Measurements from ENCODE around the gene NME9. TPM values are rescaled to one million over a fixed set of nuclear protein-coding genes. Genes with fewer than 3 reads are reported as not detected.
"Not testable (repeated sequence)": the region's sequence is repeated elsewhere in the genome, so short reads cannot be mapped to it uniquely, and the experiment has no call there.

Gene NME9, protein sequence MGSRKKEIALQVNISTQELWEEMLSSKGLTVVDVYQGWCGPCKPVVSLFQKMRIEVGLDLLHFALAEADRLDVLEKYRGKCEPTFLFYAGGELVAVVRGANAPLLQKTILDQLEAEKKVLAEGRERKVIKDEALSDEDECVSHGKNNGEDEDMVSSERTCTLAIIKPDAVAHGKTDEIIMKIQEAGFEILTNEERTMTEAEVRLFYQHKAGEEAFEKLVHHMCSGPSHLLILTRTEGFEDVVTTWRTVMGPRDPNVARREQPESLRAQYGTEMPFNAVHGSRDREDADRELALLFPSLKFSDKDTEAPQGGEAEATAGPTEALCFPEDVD
- 0.35 TPM in 1 of 2 replicates, not detected in the other for total RNA-seq (2014; rRNA removed; shearing (Covaris generic))

DNA sequence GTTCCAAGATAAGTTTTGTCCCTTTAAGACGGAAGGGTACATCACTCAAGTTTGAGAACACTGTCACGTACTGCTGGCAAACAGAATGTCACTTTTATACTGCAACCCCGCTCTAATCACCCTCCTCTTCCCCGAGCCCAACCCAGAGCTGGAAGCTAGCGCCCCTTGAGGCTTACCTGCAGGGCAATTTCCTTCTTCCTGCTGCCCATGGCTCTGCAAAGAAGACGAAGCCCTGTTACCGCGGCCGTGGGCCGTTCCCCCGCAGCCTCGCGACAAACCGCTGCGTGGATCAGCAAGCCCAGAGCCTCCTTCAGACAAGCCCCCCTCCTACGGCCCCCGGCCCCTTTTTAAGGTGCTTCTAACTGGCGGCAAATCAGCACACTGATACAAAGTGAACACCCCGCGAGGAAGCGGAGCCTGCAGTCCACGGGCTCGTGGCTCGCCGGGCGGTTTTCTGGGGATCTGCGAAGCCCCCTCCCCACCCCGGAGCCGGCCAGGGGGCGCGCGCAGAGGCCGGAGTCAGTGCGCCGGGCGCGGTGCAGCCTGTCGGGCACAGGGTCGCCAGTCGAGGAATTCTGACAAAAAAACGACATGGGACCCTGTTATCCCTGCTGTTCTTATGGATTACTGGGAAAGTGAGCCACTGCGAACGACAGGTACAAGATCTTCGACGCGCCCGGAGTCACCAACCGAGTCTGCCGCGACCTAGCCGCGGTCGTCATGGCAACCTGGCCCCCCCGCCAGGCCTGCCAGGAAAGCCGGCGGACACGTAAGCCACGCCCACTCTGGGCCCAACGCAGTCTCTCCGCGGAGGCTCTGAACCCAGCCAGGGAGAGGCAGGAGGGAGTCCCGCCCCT is at the start of gene NME9:
TSS of gene NME9 (minus strand) at position 725 of the 857 bp plus-strand sequence. CDS start at position 209, 516 bp downstream.
- Histone ChIP-seq H3K4me3 (ENCODE audit: insufficient read depth, low read depth, low read length) (peak within 1 kb of the TSS; percentile 61), H3K27me3 (ENCODE audit: control insufficient read depth, insufficient read depth, low read length) (no peaks in the 10 kb centered on the region), H3K36me3 (replicated peaks; ENCODE audit: control insufficient read depth, insufficient read depth, low read length) (no peaks in the 10 kb centered on the region)
- peak; percentile 97 for DNase-seq

DNA sequence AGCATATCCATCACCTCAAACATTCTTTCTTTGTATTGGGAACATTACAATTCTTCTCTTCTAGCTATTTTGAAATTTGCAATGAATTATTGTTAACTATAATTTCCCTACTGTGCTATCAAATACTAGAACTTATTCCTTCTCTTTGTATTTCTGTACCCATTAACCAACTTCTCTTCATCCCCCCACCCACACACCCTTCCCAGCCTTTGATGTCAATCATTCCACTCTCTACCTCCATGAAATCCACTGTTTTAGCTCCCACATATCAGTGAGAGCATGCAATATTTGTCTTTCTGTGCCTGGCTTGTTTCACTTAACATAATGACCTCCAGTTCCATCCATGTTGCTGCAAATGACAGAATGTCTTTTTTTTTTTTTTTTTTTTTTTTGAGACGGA is 49.3 kb upstream of the NME9 start:
- no peaks in the 10 kb centered on the region for H3K27me3 ChIP-seq (ENCODE audit: control insufficient read depth, insufficient read depth, low read length)
- no peak for DNase-seq
- H3K36me3 ChIP-seq (replicated peaks; ENCODE audit: control insufficient read depth, insufficient read depth, low read length): no peaks in the 10 kb centered on the region; the same call in 1 of the 2 replicates
- no peak overlapping the region for H3K4me3 ChIP-seq (ENCODE audit: insufficient read depth, low read depth, low read length)

DNA sequence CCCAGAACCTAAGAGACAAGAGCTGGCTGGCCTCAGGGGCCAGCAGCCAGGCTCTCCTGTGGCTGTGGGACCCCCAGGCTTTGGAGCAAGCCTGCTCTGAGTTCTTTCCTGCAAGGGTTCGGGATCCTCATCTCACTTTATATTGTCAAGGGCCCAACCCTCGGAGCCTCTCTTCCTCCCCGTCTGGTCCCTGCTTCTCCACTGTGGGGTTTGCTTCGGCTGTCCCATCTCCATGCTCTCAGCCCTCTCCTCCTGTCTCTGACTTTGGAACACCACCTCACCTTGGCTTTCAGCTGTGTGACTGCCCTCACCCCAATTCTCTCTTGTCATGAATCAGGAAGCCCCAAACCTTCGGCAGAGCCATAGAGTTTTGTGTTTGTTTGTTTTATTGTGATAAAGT is 48.7 kb upstream of the NME9 start:
- no peak for DNase-seq
- Histone ChIP-seq H3K27me3 (ENCODE audit: control insufficient read depth, insufficient read depth, low read length) (no peaks in the 10 kb centered on the region), H3K36me3 (replicated peaks; ENCODE audit: control insufficient read depth, insufficient read depth, low read length) (no peaks in the 10 kb centered on the region; the same call in 1 of the 2 replicates), H3K4me3 (ENCODE audit: insufficient read depth, low read depth, low read length) (no peak overlapping the region)

DNA sequence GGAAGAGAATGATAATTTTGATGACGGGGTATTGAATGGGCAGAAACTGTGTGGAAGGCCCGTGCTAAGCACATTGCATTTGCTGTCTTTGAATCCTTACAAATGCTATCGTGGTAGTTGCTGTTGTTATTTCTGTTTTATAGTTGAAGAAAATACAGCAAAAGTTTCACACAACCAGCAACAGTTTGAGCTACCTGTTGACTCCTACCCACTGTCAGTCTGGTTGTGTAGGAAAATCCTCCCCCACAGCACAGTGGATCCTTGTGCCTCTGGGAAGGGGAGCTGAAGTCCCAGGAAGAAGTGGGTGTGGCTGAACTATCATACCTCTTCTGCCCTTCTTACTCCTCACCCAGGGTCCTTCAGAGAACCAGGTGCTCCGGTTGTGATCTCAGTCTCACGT is 48.2 kb upstream of the NME9 start:
- no peaks in the 10 kb centered on the region; the same call in 1 of the 2 replicates for H3K36me3 ChIP-seq (replicated peaks; ENCODE audit: control insufficient read depth, insufficient read depth, low read length)
- no peak for DNase-seq
- H3K4me3 ChIP-seq (ENCODE audit: insufficient read depth, low read depth, low read length): no peak overlapping the region
- H3K27me3 ChIP-seq (ENCODE audit: control insufficient read depth, insufficient read depth, low read length): no peaks in the 10 kb centered on the region

DNA sequence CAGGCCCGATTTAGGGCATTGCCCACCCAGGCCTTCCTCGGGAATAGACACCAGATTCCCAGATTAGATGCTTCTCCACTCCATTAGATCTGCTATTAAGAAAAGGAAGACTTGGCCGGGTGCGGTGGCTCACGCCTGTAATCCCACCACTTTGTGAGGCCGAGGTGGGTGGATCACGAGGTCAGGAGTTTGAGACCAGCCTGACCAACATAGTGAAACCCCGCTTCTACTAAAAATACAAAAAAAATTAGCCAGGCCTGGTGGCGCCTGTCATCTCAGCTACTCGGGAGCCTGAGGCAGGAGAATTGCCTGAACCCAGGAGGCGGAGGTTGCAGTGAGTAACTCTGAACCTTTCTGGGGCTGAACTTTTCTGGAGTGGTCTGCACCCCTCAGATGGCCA is 47.6 kb upstream of the NME9 start:
- H3K36me3 ChIP-seq (replicated peaks; ENCODE audit: control insufficient read depth, insufficient read depth, low read length); H3K27me3 ChIP-seq (ENCODE audit: control insufficient read depth, insufficient read depth, low read length); H3K4me3 ChIP-seq (ENCODE audit: insufficient read depth, low read depth, low read length); DNase-seq: not testable (repeated sequence)

DNA sequence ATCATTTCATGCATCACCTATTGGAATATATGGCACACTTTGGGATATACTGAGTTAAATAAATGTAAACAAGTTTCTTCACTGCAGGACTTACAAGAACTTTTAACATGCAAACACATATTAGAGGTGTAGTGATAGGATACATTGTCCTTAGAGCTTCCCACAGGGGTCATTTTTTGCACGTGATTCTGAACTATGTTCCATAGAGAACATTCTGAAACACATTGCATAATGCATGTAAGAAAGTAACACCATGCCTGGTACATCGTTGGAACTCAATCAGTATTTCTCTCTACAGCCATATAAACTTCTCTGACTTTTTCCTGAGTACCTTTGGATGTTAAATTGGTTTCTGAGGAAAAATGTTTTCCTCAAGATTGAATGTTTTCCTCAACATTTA is 47.0 kb upstream of the NME9 start:
- no peaks in the 10 kb centered on the region for H3K27me3 ChIP-seq (ENCODE audit: control insufficient read depth, insufficient read depth, low read length)

DNA sequence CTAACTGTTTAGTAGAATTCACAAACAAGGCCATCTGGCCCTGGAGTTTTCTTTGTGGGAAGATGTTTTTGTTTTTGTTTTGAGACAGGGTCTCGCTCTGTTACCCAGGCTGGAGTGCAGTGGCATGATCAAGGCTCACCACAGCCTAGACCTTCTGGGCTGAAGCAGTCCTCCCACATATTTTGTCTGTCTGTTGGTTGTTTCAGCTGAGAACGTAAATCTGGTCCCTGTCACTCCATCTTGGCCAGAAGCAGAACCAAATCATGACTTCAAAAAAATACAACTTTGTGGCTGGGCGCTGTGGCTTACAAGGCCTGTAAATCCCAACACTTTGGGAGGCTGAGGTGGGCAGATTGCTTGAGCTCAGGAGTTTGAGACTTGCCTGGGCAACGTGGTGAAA is 45.8 kb upstream of the NME9 start:
- H3K27me3 ChIP-seq (ENCODE audit: control insufficient read depth, insufficient read depth, low read length): no peaks in the 10 kb centered on the region
- H3K36me3 ChIP-seq (replicated peaks; ENCODE audit: control insufficient read depth, insufficient read depth, low read length): no peaks in the 10 kb centered on the region
- H3K4me3 ChIP-seq (ENCODE audit: insufficient read depth, low read depth, low read length): no peak overlapping the region
- DNase-seq: no peak

More for the DNA sequence above, 47.0 kb upstream of the NME9 start:
- H3K4me3 ChIP-seq (ENCODE audit: insufficient read depth, low read depth, low read length): no peak overlapping the region
- DNase-seq: no peak
- no peaks in the 10 kb centered on the region; the same call in 1 of the 2 replicates for H3K36me3 ChIP-seq (replicated peaks; ENCODE audit: control insufficient read depth, insufficient read depth, low read length)

DNA sequence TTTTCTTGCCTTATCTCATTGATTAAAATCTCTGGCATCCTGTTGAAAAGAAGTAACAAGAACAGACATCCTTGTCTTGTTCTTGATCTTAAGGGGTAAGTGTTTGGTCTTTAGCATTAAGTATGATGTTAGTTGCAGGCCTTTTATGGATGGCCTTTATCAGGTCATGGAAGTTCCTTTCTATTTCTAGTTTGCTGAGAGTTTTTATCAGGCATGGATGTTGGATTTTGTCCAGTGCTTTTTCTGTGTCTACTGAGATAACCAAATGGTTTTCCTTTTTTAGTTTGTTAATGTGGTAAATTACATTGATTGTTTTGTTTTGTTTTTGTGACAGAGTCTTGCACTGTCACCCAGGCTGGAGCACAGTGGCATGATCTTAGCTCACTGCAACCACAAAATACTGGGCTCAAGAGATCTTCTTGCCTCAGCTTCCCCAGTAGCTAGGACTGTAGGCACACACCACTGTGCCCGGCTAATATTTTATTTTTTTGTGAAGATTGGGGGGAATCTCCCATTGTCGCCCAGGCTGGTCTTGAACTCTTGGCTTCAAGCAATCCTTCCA is 45.0 kb upstream of the NME9 start:
- Histone ChIP-seq H3K36me3 (replicated peaks; ENCODE audit: control insufficient read depth, insufficient read depth, low read length) (no peaks in the 10 kb centered on the region), H3K4me3 (ENCODE audit: insufficient read depth, low read depth, low read length) (no peak overlapping the region), H3K27me3 (ENCODE audit: control insufficient read depth, insufficient read depth, low read length) (no peaks in the 10 kb centered on the region)
- no peak for DNase-seq

DNA sequence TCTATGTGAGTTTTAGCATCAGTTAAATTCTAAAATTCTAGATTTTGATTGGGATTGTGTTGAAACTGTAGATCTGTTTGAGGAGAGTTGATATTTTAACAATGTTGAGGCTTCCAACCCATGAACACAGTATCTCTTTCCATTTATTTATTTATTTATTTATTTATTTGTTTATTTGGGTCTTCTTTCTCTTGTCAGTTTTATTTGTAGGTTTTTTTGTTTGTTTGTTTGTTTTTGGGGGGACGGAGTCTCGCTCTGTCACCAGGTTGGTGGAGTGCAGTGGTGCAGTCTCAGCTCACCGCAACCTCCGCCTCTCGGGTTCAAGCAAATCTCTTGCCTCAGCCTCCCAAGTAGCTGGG is 44.1 kb upstream of the NME9 start:
- Histone ChIP-seq H3K4me3 (ENCODE audit: insufficient read depth, low read depth, low read length) (no peak overlapping the region), H3K27me3 (ENCODE audit: control insufficient read depth, insufficient read depth, low read length) (no peaks in the 10 kb centered on the region), H3K36me3 (replicated peaks; ENCODE audit: control insufficient read depth, insufficient read depth, low read length) (no peaks in the 10 kb centered on the region)
- no peak for DNase-seq

DNA sequence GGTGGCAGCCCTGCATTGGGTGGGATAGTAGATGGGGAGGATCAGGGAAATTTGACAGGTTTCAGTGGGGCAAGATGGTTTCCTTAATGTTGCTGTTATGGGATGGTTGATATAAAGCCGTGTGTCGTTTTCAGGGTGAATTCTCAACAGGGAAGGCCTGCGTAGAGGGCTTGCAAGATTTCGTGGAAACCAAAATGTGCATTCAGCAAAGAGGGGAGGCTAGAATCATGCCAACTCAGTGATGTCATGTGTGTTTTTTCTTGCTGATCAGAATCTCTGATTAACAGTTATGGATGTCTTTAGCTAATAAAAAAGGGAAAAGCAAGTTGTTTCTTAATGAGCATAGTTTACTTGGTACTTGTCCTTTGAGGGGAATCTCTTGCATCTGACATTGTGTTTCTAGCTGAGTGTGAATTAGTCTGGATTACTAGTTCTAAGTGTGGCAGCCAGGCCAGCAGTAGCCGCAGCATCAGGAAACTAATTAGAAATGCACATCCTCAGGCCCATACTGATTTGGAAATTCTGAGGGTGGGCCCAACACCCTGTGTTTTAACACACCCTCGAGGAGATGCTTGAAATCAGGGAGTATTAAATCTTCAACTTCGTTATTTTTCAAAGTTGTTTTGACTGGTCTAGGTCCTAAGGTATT is 43.6 kb upstream of the NME9 start:
- no peak for DNase-seq
- Histone ChIP-seq H3K36me3 (replicated peaks; ENCODE audit: control insufficient read depth, insufficient read depth, low read length) (no peaks in the 10 kb centered on the region), H3K27me3 (ENCODE audit: control insufficient read depth, insufficient read depth, low read length) (no peaks in the 10 kb centered on the region), H3K4me3 (ENCODE audit: insufficient read depth, low read depth, low read length) (no peak overlapping the region)

DNA sequence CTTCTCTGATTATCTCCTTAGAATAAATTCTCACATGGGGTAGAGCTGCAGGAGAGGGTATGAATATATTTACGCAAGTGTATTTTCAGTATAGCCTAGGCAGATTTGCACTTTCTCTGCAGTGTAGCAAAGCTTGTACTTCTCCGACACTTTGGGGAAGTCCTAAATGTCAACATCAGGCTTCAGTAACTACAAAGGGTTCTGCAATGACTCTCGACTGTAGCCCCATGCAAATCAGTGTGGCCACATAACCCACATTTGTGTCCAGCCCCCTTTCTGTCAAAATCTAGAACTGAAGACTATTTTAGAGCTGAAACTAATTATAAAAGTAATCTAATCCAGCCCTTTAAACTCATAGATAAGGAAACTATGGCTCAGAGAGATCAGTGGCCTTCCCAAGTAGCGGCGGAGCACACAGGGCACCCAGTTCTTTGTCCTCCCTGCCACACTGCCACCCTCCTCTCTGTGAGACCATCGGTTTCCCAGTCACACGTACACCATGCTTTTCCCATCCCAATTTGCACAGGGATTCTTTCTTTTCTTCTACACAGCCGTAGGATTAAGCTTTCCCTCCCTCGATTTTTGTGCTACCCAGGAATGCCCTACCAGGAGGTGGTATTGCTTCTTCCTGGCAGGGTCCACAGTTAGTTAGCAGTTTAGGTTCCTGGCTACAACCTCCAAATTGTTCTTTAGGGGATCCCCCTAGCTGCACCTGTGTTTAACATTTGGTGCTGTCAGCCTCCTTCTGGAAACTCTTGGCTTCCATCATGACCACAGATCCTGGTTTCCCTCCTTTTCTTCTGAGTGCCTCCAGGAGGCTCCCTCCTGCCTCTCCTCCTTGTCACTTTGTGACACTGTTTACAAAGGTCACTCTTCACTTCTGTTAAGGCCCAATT is 41.7 kb upstream of the NME9 start:
- Histone ChIP-seq H3K4me3 (ENCODE audit: insufficient read depth, low read depth, low read length) (no peak overlapping the region), H3K36me3 (replicated peaks; ENCODE audit: control insufficient read depth, insufficient read depth, low read length) (no peaks in the 10 kb centered on the region), H3K27me3 (ENCODE audit: control insufficient read depth, insufficient read depth, low read length) (no peaks in the 10 kb centered on the region)
- DNase-seq: no peak

DNA sequence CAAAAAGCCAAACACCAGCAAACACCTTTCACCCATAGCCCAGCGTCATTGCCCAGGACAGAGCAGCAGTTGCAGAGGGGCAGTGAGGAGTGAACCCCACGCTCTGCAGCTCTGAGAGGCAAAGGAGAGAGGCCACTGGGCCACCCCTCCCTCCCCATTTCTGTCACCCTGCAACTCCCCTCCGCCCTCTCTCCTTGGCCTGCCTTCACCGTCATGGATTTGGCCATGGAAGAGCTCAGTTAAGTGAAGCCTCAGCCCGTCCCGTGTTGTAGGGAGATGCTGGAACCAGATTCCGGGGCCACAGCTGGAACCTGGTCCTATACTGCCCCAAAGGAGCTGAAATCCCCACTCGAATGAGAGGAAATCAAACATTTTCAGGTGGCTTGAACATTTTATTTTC is 40.7 kb upstream of the NME9 start:
- H3K36me3 ChIP-seq (replicated peaks; ENCODE audit: control insufficient read depth, insufficient read depth, low read length): no peaks in the 10 kb centered on the region
- H3K27me3 ChIP-seq (ENCODE audit: control insufficient read depth, insufficient read depth, low read length): no peaks in the 10 kb centered on the region
- no peak overlapping the region for H3K4me3 ChIP-seq (ENCODE audit: insufficient read depth, low read depth, low read length)
- DNase-seq: no peak

DNA sequence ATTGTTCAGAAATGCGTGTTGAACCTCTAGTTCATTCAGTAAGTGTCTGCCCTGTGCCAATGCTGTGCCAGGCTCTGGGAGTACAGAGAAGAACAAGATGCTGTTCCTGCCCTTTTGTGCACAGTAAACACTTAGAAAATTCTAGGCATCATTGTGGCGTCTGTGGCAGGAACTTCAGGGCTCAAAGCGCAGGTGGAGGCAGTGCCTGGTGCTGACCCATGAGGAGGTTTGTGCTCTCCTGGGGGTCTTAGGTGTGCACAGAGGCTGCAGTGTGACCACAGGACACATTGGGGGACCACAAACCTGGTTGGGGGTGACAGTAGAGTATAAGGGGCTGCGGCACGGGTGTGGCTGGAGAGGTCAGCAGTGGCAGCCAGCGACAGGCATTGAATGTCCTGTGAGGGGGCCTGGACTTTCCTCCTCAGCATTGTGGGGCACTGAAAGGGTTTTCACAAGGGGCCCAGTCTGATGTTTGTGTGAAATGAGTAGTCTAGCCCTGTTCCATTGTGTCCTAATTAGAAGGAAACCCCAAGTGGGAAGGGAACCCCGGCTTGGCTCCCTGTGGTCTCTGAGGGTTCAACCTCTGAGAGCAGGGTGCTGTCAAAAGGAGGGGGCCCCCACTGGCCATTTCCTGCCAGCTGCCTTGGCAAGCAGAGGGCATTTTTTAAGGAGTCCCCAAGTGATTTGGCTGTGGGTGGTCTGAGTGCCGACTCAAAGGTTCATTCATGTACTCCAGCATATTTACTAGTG is 39.7 kb upstream of the NME9 start:
- no peak for DNase-seq
- Histone ChIP-seq H3K27me3 (ENCODE audit: control insufficient read depth, insufficient read depth, low read length) (no peaks in the 10 kb centered on the region), H3K4me3 (ENCODE audit: insufficient read depth, low read depth, low read length) (no peak overlapping the region), H3K36me3 (replicated peaks; ENCODE audit: control insufficient read depth, insufficient read depth, low read length) (no peaks in the 10 kb centered on the region)
